C4-2B (cell line): Measurements from ENCODE around the gene FAM72D.
"Not testable (repeated sequence)": the region's sequence is repeated elsewhere in the genome, so short reads cannot be mapped to it uniquely, and the experiment has no call there.

ENCODE experiments used
- CTCF ChIP-seq: fragments of 450-650 bp; conservative IDR thresholded peaks from 2 replicates; pipeline ENCODE4 v1.5.1; 2017; ENCODE audit warnings: mild to moderate bottlenecking
- ZFX ChIP-seq: fragments of 450-650 bp; IDR thresholded peaks from 2 replicates; pipeline ENCODE4 v1.6.1; 2017

DNA sequence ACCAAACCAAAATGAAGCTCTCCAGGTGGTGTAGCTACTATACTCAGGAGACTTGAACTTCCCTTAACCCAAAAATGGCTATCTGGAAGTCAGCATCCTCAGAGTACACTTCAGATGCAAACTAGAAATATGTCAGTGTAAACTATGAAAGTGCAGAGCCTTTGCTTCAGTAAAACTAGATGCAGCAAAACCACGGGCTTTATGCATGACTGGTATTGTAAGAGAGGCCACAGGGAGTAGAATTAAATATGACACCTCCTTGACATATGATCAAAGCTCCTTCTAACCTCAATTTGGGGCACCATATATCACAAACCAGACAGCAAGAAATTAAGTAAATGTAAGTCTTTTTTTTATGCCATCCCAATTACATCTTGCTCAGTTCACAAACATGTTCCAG, 48.2 kb upstream of the FAM72D start:
- TF ChIP-seq CTCF, ZFX: not testable (repeated sequence)
